PC-9 (cell line): ENCODE data around the gene ARMC12.

Experiments
- CTCF ChIP-seq: fragments of 200-600 bp; sonication (generic); conservative IDR thresholded peaks from 2 replicates; pipeline ENCODE4 v1.6.1; 2017; ENCODE audit warnings: mixed run types, antibody characterized with exemption, mild to moderate bottlenecking, moderate library complexity
- EZH2 ChIP-seq: fragments of 200-600 bp; sonication (generic); IDR thresholded peaks from 2 replicates; pipeline ENCODE4 v1.8.0; 2017; ENCODE audit warnings: antibody characterized with exemption, low read depth

GRCh38 chr6:35797837-35798526 is 61.1 kb downstream of the ARMC12 start:
- no peak for TF ChIP-seq CTCF
- no peak for TF ChIP-seq EZH2
